Smooth muscle cell (in vitro differentiated cells): Measurements from ENCODE around the gene MAP3K7CL. TPM values are rescaled to one million over a fixed set of nuclear protein-coding genes. Genes with fewer than 3 reads are reported as not detected.

Source experiments
- DNase-seq: peaks from one replicate; lab custom pipeline; 2025; ENCODE audit not compliant: unreplicated experiment; lab: John Stamatoyannopoulos, UW
- H2AFZ ChIP-seq: fragments of 200-600 bp; sonication (generic); 2 replicates; pipeline ENCODE4 v1.6.0; 2016; ENCODE audit warnings: antibody characterized with exemption, low read depth, mild to moderate bottlenecking
- H3F3A ChIP-seq: fragments of 200-600 bp; sonication (generic); 2 replicates; pipeline ENCODE4 v1.6.0; 2017; ENCODE audit warnings: antibody characterized with exemption, low read depth
- H3K27ac ChIP-seq: fragments of 200-600 bp; sonication (generic); 2 replicates; pipeline ENCODE4 v1.5.1; 2016; ENCODE audit warnings: low read depth, mild to moderate bottlenecking
- H3K27me3 ChIP-seq: fragments of 200-600 bp; sonication (generic); 2 replicates; pipeline ENCODE4 v1.6.1; 2016; ENCODE audit warnings: low read depth, mild to moderate bottlenecking
- H3K36me3 ChIP-seq: fragments of 200-600 bp; sonication (generic); 2 replicates; pipeline ENCODE4 v1.5.1; 2016; ENCODE audit warnings: low read depth
- H3K4me1 ChIP-seq: fragments of 200-600 bp; sonication (generic); 2 replicates; pipeline ENCODE4 v1.5.1; 2016; ENCODE audit warnings: low read depth
- H3K4me2 ChIP-seq: fragments of 200-600 bp; sonication (generic); 2 replicates; pipeline ENCODE4 v1.6.0; 2016; ENCODE audit warnings: mild to moderate bottlenecking
- H3K4me3 ChIP-seq: fragments of 200-600 bp; sonication (generic); 2 replicates; pipeline ENCODE4 v1.5.1; 2016; ENCODE audit warnings: mild to moderate bottlenecking
- H3K79me2 ChIP-seq: fragments of 200-600 bp; sonication (generic); 2 replicates; pipeline ENCODE4 v1.6.0; 2016; ENCODE audit warnings: low read depth, mild to moderate bottlenecking
- H3K9ac ChIP-seq: fragments of 200-600 bp; sonication (generic); 2 replicates; pipeline ENCODE4 v1.6.0; 2016; ENCODE audit warnings: low read depth
- H3K9me3 ChIP-seq: fragments of 200-600 bp; sonication (generic); replicated peaks from 2 replicates; pipeline ENCODE4 v1.5.1; 2016; ENCODE audit warnings: low read depth
- H4K20me1 ChIP-seq: fragments of 200-600 bp; sonication (generic); 2 replicates; pipeline ENCODE4 v1.6.0; 2016; ENCODE audit warnings: low read depth
- CTCF ChIP-seq: fragments of 200-600 bp; sonication (generic); IDR thresholded peaks from 2 replicates; pipeline ENCODE4 v1.5.1; 2017; ENCODE audit warnings: borderline replicate concordance, mild to moderate bottlenecking, antibody characterized with exemption; ENCODE audit not compliant: insufficient read depth, poor library complexity, severe bottlenecking
- WGBS: methylation state at CpG from one replicate; pipeline ENCODE4 v1.1.7; 2016; ENCODE audit warnings: low lambda C conversion rate; 5-methylcytosine and 5-hydroxymethylcytosine counted together
- polyA plus RNA-seq: library from polyadenylated mRNA; unstranded; fragments of >200 nt; fragmentation: Nextera tagmentation; extraction: Ambion mirVana; gene quantifications from 2 replicates; pipeline ENCODE4 v1.2.1, GENCODE V29; 2016
- total RNA-seq: library from RNA; depleted of rRNA; stranded (reverse); fragments of >200 nt; gene quantifications from 2 replicates; pipeline ENCODE4 v1.2.3, GENCODE V29; 2014

The MAP3K7CL gene
- total and polyA plus RNA-seq, 2 experiments from 2014 or later: 1.3 to 3.7 TPM

GRCh38 chr21:29102791-29103257, 27.6 kb upstream of the MAP3K7CL start:
- Histone ChIP-seq H3K9ac (no peak overlapping the region), H2AFZ (no peak overlapping the region), H3K4me3 (no peak overlapping the region), H3K4me2 (no peak overlapping the region), H3K27ac (no peak overlapping the region), H3K9me3 (no peaks in the 10 kb centered on the region), H3K27me3 (no peaks in the 10 kb centered on the region), H3K79me2 (no peaks in the 10 kb centered on the region), H4K20me1 (no peaks in the 10 kb centered on the region), H3K36me3 (no peaks in the 10 kb centered on the region), H3F3A (peaks cover 5% of the 10 kb centered on the region), H3K4me1 (peaks cover 24% of the 10 kb centered on the region)
- DNase-seq: no peak
- no peak for TF ChIP-seq CTCF
- WGBS: 88% methylated on average over 2 of the region's 2 CpGs

GRCh38 chr21:29104239-29104708, 26.2 kb upstream of the MAP3K7CL start:
- no peak overlapping the region for H3K9ac ChIP-seq
- H3K36me3 ChIP-seq: no peaks in the 10 kb centered on the region
- H3K79me2 ChIP-seq: no peaks in the 10 kb centered on the region
- no peak overlapping the region for H3K4me3 ChIP-seq
- TF ChIP-seq CTCF: no peak
- peak overlapping the region; percentile 24 for H2AFZ ChIP-seq
- no peak overlapping the region for H3K4me2 ChIP-seq
- no peaks in the 10 kb centered on the region for H3K27me3 ChIP-seq
- no peaks in the 10 kb centered on the region for H3K9me3 ChIP-seq
- H3K27ac ChIP-seq: peak overlapping the region; percentile 43
- WGBS: 80% methylated on average over 7 of the region's 7 CpGs
- H3K4me1 ChIP-seq: peaks cover 15% of the 10 kb centered on the region
- peaks cover 5% of the 10 kb centered on the region for H3F3A ChIP-seq
- no peaks in the 10 kb centered on the region for H4K20me1 ChIP-seq
- DNase-seq: no peak

- Histone ChIP-seq H3K4me1 (peaks cover 15% of the 10 kb centered on the region), H3K79me2 (no peaks in the 10 kb centered on the region), H3K4me2 (peak overlapping the region; percentile 56), H3K27ac (peak overlapping the region; percentile 43), H3K27me3 (no peaks in the 10 kb centered on the region), H4K20me1 (no peaks in the 10 kb centered on the region), H3K9ac (no peak overlapping the region), H3K4me3 (no peak overlapping the region), H3F3A (peaks cover 5% of the 10 kb centered on the region), H3K36me3 (no peaks in the 10 kb centered on the region), H2AFZ (peak overlapping the region; percentile 68), H3K9me3 (no peaks in the 10 kb centered on the region)
- no peak for TF ChIP-seq CTCF
- no peak for DNase-seq
- WGBS: 21% methylated on average over 3 of the region's 3 CpGs
Measured at GRCh38 chr21:29105218-29105617, 25.2 kb upstream of the MAP3K7CL start.
